HEK293T (cell line): ENCODE data around the gene MKRN2.

ENCODE experiments used
- ELF4 ChIP-seq: fragments of 450-650 bp; IDR thresholded peaks from 2 replicates; pipeline ENCODE4 v1.6.1; 2017; ENCODE audit warnings: antibody characterized with exemption
- FOXA1 ChIP-seq: fragments of 450-650 bp; IDR thresholded peaks from 2 replicates; pipeline ENCODE4 v1.6.1; 2016; ENCODE audit warnings: mild to moderate bottlenecking
- FOXK2 ChIP-seq: fragments of 450-650 bp; IDR thresholded peaks from 2 replicates; pipeline ENCODE4 v1.6.1; 2016; ENCODE audit warnings: mild to moderate bottlenecking
- SP1 ChIP-seq: fragments of 450-650 bp; IDR thresholded peaks from 2 replicates; pipeline ENCODE4 v1.6.1; 2017
- ZNF384 ChIP-seq: fragments of 450-650 bp; IDR thresholded peaks from 2 replicates; pipeline ENCODE4 v1.6.1; 2016

GRCh38 chr3:12513694-12514446 lies 43.0 kb upstream of the MKRN2 start:
- TF ChIP-seq FOXA1 (no peak), ZNF384 (no peak), ELF4 (no peak), FOXK2 (no peak), SP1 (no peak)
